Peyer's patch (tissue), 4 donors: Measurements from ENCODE around the gene DCAF17.

Source experiments
- CTCF ChIP-seq, 6 experiments: fragments of 450-650 bp in 4 of 6; fragments of 200-600 bp in 2 of 6; sonication (generic) in 1 of 6; IDR thresholded peaks; one replicate each; pipeline ENCODE4 v1.5.1; 2017 to 2019; ENCODE audit warnings: antibody characterized with exemption in 6 of 6, mild to moderate bottlenecking in 3 of 6, moderate library complexity in 1 of 6
- POLR2A ChIP-seq, 2 donors: fragments of 450-650 bp; IDR thresholded peaks; one replicate each; pipeline ENCODE4 v1.5.1; 2017; ENCODE audit warnings: antibody characterized with exemption in 2 of 2, mild to moderate bottlenecking in 2 of 2, moderate library complexity in 2 of 2

- TF ChIP-seq POLR2A (IDR thresholded peaks at IDR 0.05) = no peak
- no peak for TF ChIP-seq CTCF (IDR thresholded peaks at IDR 0.05)
These were observed 21.4 kb upstream of the DCAF17 start for GRCh38 chr2:171412571-171413175.
